Measurements from ENCODE around the gene OVCA2. TPM values are rescaled to one million over a fixed set of nuclear protein-coding genes. Genes with fewer than 3 reads are reported as not detected.

The OVCA2 gene
- total and polyA plus RNA-seq, 12 donors = 15.3 to 47.5 (median 17.7) TPM

- ATAC-seq (peak in 4 of 8 donors; percentile 13 to 46 (median 17)), DNase-seq (peak in 1 of 2 donors; percentile 61)
- Histone ChIP-seq H3K4me1 (peaks cover 7 to 52% (median 35%) of the 10 kb centered on the region in 9 donors), H3K4me3 (peak overlapping the region; percentile 39 to 68 (median 59)), H3K27ac (peak overlapping the region in 3 of 10 donors; percentile 2 to 73 (median 34)), H3K9me3 (no peaks in the 10 kb centered on the region), H3K27me3 (peaks cover 0 to 93% (median 24%) of the 10 kb centered on the region in 7 donors), H3K36me3 (no peaks in the 10 kb centered on the region)
- WGBS, 2 donors = 3% methylated on average over 80 to 85 of the region's 85 CpGs
- intact Hi-C loops (cut with DNase I) = loop anchor here in 1 of 10 donors (10.0 kb wide), 1 partner anchor 299 kb away; the partner anchor contains the start of gene WDR81
- TF ChIP-seq CTCF (IDR thresholded peaks at IDR 0.05) = peak in 1 of 9 donors; percentile 2
Measured at GRCh38 chr17:2023692-2024571, 17.9 kb upstream of the OVCA2 start.

- intact Hi-C loops (cut with DNase I) = loop anchor here in 3 of 10 donors (1.0 to 10.0 kb wide), 3 partner anchors 112 to 300 kb away; partner anchors contain the start of gene WDR81 (in 1 of the 3)
- H3K27ac ChIP-seq = peak overlapping the region in 5 of 10 donors; percentile 2 to 77 (median 34)
- DNase-seq (no peak), ATAC-seq (peak in 2 of 8 donors; percentile 1 to 5)
- H3K4me1 ChIP-seq = peaks cover 9 to 57% (median 37%) of the 10 kb centered on the region in 9 donors
- TF ChIP-seq CTCF (IDR thresholded peaks at IDR 0.05) = no peak
- H3K27me3 ChIP-seq = peaks cover 0 to 93% (median 24%) of the 10 kb centered on the region in 7 donors
- 0% methylated on average over 64 to 73 of the region's 73 CpGs for WGBS, 2 donors
- H3K36me3 ChIP-seq = no peaks in the 10 kb centered on the region
- H3K9me3 ChIP-seq = no peaks in the 10 kb centered on the region
- peak overlapping the region; percentile 39 to 68 (median 59) for H3K4me3 ChIP-seq
Measured at GRCh38 chr17:2024572-2025219, 17.1 kb upstream of the OVCA2 start.

GRCh38 chr17:2025220-2025621 lies 16.6 kb upstream of the OVCA2 start, which contains the start of gene RTN4RL1:
Gene RTN4RL1, minus strand, starts transcription at chr17:2025334. Its CDS starts 469 bp downstream, at chr17:2024865.
- Histone ChIP-seq H3K4me1 (peaks cover 10 to 55% (median 39%) of the 10 kb centered on the region in 9 donors), H3K27ac (peak within 1 kb of the TSS in 9 of 10 donors; percentile 2 to 83 (median 73)), H3K4me3 (peak within 1 kb of the TSS; percentile 39 to 68 (median 59)), H3K36me3 (no peaks in the 10 kb centered on the region), H3K9me3 (no peaks in the 10 kb centered on the region), H3K27me3 (peaks cover 0 to 91% (median 24%) of the 10 kb centered on the region in 7 donors)
- peak; percentile 22 to 59 (median 42) for ATAC-seq
- peak; percentile 68 to 76 for DNase-seq
- intact Hi-C loops (cut with DNase I) = loop anchor here in 3 of 10 donors (1.0 to 10.0 kb wide), 3 partner anchors 113 to 300 kb away; partner anchors contain the start of gene WDR81 (in 1 of the 3)
- no peak for TF ChIP-seq CTCF (IDR thresholded peaks at IDR 0.05)
- WGBS, 2 donors = 0 to 1% methylated on average over 19 to 47 of the region's 47 CpGs
